Prostate gland (tissue), 2 donors: ENCODE data around the gene KCNIP3. TPM values are rescaled to one million over a fixed set of nuclear protein-coding genes. Genes with fewer than 3 reads are reported as not detected.

Experiments
- DNase-seq: peaks from one replicate; pipeline ENCODE4 v3.0.0-alpha.2; 2019; ENCODE audit warnings: low spot score
- H3K27ac ChIP-seq, 2 donors: fragments of 200-600 bp; sonication (generic); 2 replicates each; pipeline ENCODE4 v1.5.1; 2017 to 2019
- H3K27me3 ChIP-seq: fragments of 200-600 bp; sonication (generic); replicated peaks from 2 replicates; pipeline ENCODE4 v1.5.1; 2019; ENCODE audit not compliant: insufficient read depth
- H3K36me3 ChIP-seq, 2 donors: fragments of 200-600 bp; sonication (generic); 1 replicate in 1 of 2; 2 replicates in 1 of 2; pipeline versions ENCODE4 v1.5.1 to v1.8.1; 2017 to 2019
- H3K4me1 ChIP-seq: fragments of 200-600 bp; sonication (generic); replicated peaks from 2 replicates; pipeline ENCODE4 v1.5.1; 2019
- H3K4me3 ChIP-seq, 2 donors: fragments of 200-600 bp; sonication (generic); 2 replicates each; pipeline ENCODE4 v1.5.1; 2017 to 2019
- H3K9me3 ChIP-seq: fragments of 200-600 bp; sonication (generic); 2 replicates; pipeline ENCODE4 v1.5.1; 2017
- CTCF ChIP-seq, 4 experiments: fragments of 200-600 bp in 2 of 4; fragments of 450-650 bp in 2 of 4; sonication (generic) in 2 of 4; IDR thresholded peaks; 1 replicate in 3 of 4; 2 replicates in 1 of 4; pipeline ENCODE4 v1.5.1; 2016 to 2019; ENCODE audit warnings: antibody characterized with exemption in 4 of 4, mild to moderate bottlenecking in 2 of 4, moderate library complexity in 2 of 4
- POLR2A ChIP-seq: fragments of 450-650 bp; IDR thresholded peaks from one replicate; pipeline ENCODE4 v1.6.1; 2016; ENCODE audit warnings: antibody characterized with exemption, mild to moderate bottlenecking
- POLR2AphosphoS5 ChIP-seq: sonication (generic); formaldehyde crosslinking; IDR thresholded peaks from one replicate; pipeline ENCODE4 v1.6.1; 2017; ENCODE audit warnings: antibody characterized with exemption
- WGBS: methylation state at CpG from one replicate; pipeline ENCODE4 v1.1.5; 2018; 5-methylcytosine and 5-hydroxymethylcytosine counted together
- intact Hi-C: fragments of 100-400 bp; cut with DNase I; formaldehyde crosslinking; loops from one replicate; pipeline ENCODE4 v1.14.2; 2022
- total RNA-seq, 2 donors: library from RNA; depleted of rRNA; stranded (reverse); fragments of >200 nt; gene quantifications; one replicate each; pipeline ENCODE4 v1.1.0, GENCODE V29; 2016

Gene KCNIP3
- total RNA-seq, 2 donors from 2014 or later = 5.1 to 63.8 TPM

DNA sequence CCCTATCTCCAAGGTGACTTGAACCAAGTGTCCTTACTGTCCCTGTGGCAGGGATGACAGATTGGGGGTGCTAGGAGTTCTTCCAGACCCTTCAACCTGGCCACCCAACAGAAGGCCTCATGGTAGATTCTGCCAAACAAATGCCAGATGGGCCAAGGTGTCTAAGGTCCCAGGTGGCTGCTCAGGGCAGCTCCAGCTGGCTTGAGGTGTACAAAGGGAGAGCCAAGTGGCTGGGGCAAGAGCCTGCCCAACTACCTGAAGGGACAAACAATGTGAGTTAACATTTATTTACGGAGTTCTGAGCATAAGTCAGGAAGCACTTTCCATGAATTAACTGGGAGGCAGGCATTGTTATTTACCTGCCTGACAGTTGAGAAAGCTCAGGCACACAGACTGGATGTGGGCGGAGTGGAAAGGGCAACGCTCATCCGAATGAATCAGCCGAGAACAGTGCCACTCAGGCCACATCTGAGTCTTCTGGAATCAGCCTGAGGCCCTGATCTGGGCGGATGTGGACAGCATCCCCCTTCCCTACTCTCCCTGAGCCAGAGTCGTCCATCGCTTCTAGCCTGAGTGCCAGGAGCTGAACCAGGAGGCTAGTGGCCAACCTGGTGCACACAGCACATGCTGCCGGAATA, 4.4 kb upstream of the KCNIP3 start:
- Histone ChIP-seq H3K4me3 (no peak overlapping the region), H3K27me3 (no peaks in the 10 kb centered on the region), H3K9me3 (no peaks in the 10 kb centered on the region), H3K36me3 (no peaks in the 10 kb centered on the region), H3K27ac (peak overlapping the region; percentile 12 to 45), H3K4me1 (no peaks in the 10 kb centered on the region)
- peak; percentile 48 for TF ChIP-seq POLR2AphosphoS5
- no peak for TF ChIP-seq POLR2A
- TF ChIP-seq CTCF (IDR thresholded peaks at IDR 0.05) = no peak
- 46% methylated on average over 9 of the region's 9 CpGs for WGBS
- DNase-seq = no peak
- intact Hi-C loops = no loop called here

GRCh38 chr2:95294579-95295250, 2.4 kb upstream of the KCNIP3 start:
- no peak for DNase-seq
- WGBS = 88% methylated on average over 19 of the region's 19 CpGs
- H3K27me3 ChIP-seq = no peaks in the 10 kb centered on the region
- H3K4me1 ChIP-seq = no peaks in the 10 kb centered on the region
- intact Hi-C loops = no loop called here
- H3K27ac ChIP-seq = no peak overlapping the region
- TF ChIP-seq CTCF (IDR thresholded peaks at IDR 0.05) = no peak
- no peak for TF ChIP-seq POLR2A
- TF ChIP-seq POLR2AphosphoS5 = no peak
- H3K4me3 ChIP-seq = no peak overlapping the region
- no peaks in the 10 kb centered on the region for H3K9me3 ChIP-seq
- no peaks in the 10 kb centered on the region for H3K36me3 ChIP-seq

DNA sequence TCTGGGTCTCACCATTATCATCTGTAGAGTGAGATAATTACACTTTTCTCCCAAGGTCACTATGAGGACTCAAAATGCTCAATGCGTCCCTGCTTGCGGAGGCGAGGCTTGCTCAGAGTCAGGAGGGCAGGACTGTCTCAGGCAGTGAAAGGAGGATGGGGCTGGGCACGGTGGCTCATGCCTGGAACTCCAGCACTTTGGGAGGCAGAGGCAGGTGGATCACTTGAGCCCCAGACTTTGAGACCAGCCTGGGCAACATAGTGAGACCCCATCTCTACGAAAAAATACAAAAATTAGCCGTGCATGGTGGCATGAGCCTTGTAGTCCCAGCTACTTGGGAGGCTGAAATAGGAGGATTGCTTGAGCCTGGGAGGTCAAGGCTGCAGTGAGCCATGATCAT, 1.8 kb upstream of the KCNIP3 start:
- TF ChIP-seq POLR2AphosphoS5 (no peak), POLR2A (no peak), CTCF (IDR thresholded peaks at IDR 0.05) (no peak)
- no peaks in the 10 kb centered on the region for H3K4me1 ChIP-seq
- H3K36me3 ChIP-seq = no peaks in the 10 kb centered on the region
- no peak for DNase-seq
- intact Hi-C loops = no loop called here
- H3K27ac ChIP-seq = no peak overlapping the region
- no peaks in the 10 kb centered on the region for H3K9me3 ChIP-seq
- H3K4me3 ChIP-seq = no peak overlapping the region
- WGBS = 89% methylated on average over 6 of the region's 6 CpGs
- no peaks in the 10 kb centered on the region for H3K27me3 ChIP-seq

- H3K4me1 ChIP-seq = no peaks in the 10 kb centered on the region
- 35% methylated on average over 4 of the region's 5 CpGs for WGBS
- no peaks in the 10 kb centered on the region for H3K9me3 ChIP-seq
- H3K27me3 ChIP-seq = no peaks in the 10 kb centered on the region
- intact Hi-C loops = no loop called here
- no peak overlapping the region for H3K4me3 ChIP-seq
- TF ChIP-seq CTCF (IDR thresholded peaks at IDR 0.05) (no peak), POLR2A (no peak), POLR2AphosphoS5 (no peak)
- peak overlapping the region; percentile 49 to 68 for H3K27ac ChIP-seq
- no peaks in the 10 kb centered on the region for H3K36me3 ChIP-seq
- DNase-seq = peak; percentile 54
Measured at GRCh38 chr2:95296011-95296410, 1.1 kb upstream of the KCNIP3 start.
